GM12801 (cell line): Measurements from ENCODE around the gene GAS7.

Experiments
- TF ChIP-seq, protein P1 (sequence below): IDR thresholded peaks from one replicate; pipeline ENCODE4 v1.5.1; 2011; ENCODE audit warnings: control low read depth; ENCODE audit not compliant: insufficient read length; ENCODE audit errors: extremely low read depth

Gene GAS7

DNA sequence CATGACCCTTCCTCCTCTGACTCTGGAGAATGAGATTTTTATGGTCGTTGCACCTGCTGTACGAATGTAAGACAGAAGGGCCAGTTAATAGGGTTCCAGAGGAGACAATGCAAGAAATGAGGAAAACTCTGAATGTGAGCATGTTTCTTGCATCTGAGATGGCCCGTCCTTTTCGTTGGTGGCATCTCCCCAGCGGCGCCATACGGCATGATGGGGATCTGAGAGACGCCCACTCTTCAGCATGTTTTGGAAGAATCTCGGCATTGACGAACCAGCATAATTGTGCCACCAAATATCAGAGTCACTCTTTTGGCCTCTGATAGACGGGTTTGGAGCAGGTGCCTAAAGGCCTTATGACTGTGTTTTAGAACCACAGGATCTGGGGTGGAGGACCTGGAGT lies 166.8 kb downstream of the GAS7 start:
- TF ChIP-seq, protein P1, sequence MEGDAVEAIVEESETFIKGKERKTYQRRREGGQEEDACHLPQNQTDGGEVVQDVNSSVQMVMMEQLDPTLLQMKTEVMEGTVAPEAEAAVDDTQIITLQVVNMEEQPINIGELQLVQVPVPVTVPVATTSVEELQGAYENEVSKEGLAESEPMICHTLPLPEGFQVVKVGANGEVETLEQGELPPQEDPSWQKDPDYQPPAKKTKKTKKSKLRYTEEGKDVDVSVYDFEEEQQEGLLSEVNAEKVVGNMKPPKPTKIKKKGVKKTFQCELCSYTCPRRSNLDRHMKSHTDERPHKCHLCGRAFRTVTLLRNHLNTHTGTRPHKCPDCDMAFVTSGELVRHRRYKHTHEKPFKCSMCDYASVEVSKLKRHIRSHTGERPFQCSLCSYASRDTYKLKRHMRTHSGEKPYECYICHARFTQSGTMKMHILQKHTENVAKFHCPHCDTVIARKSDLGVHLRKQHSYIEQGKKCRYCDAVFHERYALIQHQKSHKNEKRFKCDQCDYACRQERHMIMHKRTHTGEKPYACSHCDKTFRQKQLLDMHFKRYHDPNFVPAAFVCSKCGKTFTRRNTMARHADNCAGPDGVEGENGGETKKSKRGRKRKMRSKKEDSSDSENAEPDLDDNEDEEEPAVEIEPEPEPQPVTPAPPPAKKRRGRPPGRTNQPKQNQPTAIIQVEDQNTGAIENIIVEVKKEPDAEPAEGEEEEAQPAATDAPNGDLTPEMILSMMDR: no peak

DNA sequence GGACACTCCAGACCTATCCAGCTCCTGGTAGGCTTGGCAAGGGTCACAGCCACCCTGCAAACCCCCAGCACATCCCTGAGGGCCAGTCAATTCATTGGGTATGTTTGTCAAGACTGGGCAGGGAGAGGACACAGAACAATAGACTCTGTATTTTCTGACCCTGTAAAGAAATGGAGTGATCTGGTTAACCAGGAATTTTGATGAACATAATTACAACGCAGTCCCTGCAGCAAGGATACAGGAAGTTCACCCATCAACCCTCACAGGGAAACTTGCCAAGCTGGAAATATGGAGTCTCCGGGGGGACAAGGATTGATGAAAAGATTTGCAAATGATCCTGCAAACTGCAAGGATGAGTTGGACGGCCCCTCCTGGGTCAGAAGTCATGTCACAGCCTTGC lies 167.3 kb downstream of the GAS7 start:
- TF ChIP-seq, protein P1: no peak

DNA sequence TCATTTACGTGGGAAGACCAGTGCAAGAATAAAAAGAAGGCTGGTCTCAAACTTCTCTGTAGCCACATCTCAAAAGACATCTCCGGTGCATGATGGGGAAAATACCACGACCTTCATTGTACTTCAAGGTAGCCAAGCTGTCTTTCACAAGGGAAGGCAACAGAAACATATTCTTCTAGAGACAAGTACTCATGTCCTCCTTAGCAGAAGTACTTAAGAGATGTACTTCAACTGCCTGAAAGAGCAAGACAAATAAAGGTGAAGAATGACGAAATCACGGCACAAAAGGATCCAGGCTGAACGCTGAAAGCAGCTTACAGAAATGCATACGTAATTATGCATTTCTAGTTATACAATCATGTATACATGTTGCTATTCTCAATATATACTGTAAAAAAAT lies 169.3 kb downstream of the GAS7 start:
- TF ChIP-seq, protein P1: no peak

DNA sequence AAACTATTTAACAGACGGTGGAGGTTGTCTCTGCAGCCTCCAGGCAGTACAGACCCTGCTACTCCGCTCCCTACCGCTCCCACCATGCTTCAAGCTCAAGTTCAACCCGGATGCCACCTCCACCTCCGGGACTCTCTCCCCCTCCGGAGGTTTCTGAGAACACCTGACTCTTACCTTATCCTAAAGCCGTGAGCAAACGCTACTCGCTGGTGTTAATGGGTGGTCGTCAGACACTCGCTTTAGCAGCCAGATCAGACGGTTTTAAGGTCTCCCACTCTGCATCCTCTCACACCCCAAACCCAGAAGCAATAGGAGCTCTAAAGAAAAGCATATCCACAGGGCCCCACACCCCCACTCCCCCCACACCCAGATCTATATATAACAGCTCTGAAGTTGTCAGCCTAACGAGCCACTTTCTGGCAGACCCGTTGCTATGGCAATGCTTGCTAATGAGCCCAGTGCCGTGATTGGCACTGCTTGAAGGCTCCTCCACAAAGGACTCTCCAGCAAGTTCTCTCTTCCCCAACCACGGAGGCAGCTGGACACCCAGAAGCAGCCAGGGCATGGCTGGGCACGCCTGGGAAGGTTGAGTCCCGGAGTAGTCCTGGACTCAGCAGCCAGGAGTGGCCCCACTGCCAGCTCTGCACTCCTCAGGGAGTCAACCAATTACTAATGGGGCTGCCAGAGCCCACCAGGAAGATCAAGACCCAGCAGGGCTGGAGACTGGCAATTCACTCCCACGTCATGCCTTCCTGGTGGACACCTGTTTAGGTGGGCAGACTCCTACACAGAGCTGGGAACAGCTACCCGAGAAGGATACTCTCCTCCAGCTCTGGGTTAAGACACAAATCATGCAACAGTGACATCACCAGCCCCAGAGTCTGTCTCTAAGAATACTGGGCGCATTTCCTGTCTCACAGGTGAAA lies 172.2 kb downstream of the GAS7 start:
- TF ChIP-seq, protein P1: no peak

DNA sequence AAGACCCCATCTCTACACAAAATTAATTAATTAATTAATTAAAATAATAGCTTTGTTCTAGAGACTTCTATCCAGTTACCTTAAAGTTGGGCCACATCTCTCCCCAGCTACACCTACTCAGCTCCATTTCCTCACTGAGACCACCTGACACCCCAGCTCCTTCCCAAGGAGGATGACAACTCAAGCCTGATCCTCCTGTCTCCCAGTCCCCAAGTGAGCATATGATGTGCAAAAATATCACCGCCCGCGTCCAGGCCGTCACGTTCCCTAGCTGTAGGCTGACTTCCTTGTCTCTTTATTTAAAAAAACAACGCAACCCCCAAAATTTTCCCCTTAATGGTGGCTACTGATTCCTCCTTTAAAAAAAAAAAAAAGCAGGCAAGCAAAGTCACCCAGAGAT lies 173.2 kb downstream of the GAS7 start:
- TF ChIP-seq, protein P1: no peak

DNA sequence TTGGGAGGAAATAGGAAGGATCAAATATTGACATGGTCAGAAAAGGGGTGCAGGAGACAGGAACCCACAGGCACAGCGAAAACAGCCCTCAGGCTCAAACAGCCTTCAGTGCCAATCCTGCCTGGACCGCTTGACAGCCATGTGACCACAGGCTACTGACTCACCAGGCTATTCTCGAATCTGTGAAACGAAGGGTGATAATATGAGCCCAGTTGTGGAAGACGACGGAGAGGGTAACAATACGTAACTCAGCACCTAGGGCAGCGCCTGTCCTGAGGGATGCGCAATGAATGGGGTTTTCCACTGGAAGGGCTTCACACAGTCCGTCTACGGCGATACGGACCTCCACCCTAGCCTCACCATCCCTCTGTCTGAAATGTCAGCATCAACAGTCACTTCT lies 176.0 kb downstream of the GAS7 start:
- TF ChIP-seq, protein P1: no peak

DNA sequence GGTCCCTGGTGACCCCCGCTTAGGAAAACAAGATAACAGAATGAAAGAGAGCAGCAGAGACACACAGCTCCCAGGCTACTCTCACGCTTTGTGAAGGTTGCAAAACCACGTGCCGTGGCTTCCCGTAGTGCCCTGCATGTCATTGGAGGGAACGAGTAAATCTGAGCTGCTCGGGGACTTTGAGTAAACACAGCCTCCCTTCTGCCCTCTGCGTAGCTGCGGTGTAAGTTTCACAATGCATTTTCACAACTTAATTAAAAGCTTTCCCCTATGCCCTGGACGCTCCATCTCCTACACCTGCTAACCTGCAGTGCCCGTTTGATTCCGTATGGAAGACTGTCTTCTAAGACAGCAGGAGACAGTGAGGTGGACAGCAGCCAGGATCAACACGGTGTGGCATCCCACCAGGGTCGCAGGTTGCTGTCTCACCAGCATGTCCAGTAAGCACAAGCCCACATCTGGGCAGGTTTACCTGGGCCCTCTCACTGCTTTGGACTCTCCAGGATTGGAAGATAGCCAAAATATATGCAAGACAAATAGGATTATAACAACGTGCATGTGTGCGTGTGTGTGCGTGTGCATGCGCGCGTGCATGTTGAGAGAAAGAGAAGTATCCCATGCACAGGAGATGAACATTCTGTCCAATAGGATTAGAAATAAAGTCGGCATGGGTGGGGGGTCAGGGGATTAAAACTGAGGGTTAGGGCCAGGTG lies 177.0 kb downstream of the GAS7 start:
- TF ChIP-seq, protein P1: no peak
